PC-9 (cell line): ENCODE data around the gene ICOSLG. TPM values are rescaled to one million over a fixed set of nuclear protein-coding genes. Genes with fewer than 3 reads are reported as not detected.

Experiments
- BruUV-seq: library from RNA; stranded (reverse); fragments of 400-500 nt; replicated peaks from 2 replicates; lab custom pipeline; 2021; lab: Mats Ljungman, UMichigan
- CTCF ChIA-PET: fragments of 300-600 bp; sonication (Branson Sonifier 250); formaldehyde crosslinking; loops from one replicate; lab custom pipeline; 2022; ENCODE audit warnings: antibody characterized with exemption; lab: Charles Lee
- POLR2A ChIA-PET: fragments of 300-600 bp; sonication (Branson Sonifier 250); formaldehyde crosslinking; loops from one replicate; lab custom pipeline; 2022; ENCODE audit warnings: antibody characterized with exemption; ENCODE audit not compliant: unreplicated experiment; lab: Charles Lee
- DNase-seq, 2 experiments: peaks; one replicate each; pipeline versions ENCODE4 v3.0.0 to v3.0.0-alpha.2; 2015 to 2022; ENCODE audit warnings: mixed read lengths in 1 of 2
- H2AFZ ChIP-seq: fragments of 200-600 bp; sonication (generic); 2 replicates; pipeline ENCODE4 v1.8.1; 2017; ENCODE audit warnings: antibody characterized with exemption
- H3F3A ChIP-seq: fragments of 200-600 bp; sonication (generic); 2 replicates; pipeline ENCODE4 v1.8.1; 2017; ENCODE audit warnings: antibody characterized with exemption, mild to moderate bottlenecking, low read depth; ENCODE audit not compliant: insufficient read depth
- H3K27ac ChIP-seq: fragments of 200-600 bp; sonication (generic); 2 replicates; pipeline ENCODE4 v1.6.1; 2016; ENCODE audit warnings: mixed run types
- H3K27me3 ChIP-seq: fragments of 200-600 bp; sonication (generic); 2 replicates; pipeline ENCODE4 v1.6.1; 2016; ENCODE audit warnings: low read depth, mixed run types; ENCODE audit not compliant: insufficient read depth
- H3K36me3 ChIP-seq: fragments of 200-600 bp; sonication (generic); 2 replicates; pipeline ENCODE4 v1.6.1; 2016; ENCODE audit warnings: low read depth, mixed run types
- H3K4me1 ChIP-seq: fragments of 200-600 bp; sonication (generic); replicated peaks from 2 replicates; pipeline ENCODE4 v1.6.1; 2016; ENCODE audit warnings: mixed run types; ENCODE audit not compliant: insufficient read depth
- H3K4me2 ChIP-seq: fragments of 200-600 bp; sonication (generic); 2 replicates; pipeline ENCODE4 v1.6.1; 2017; ENCODE audit warnings: mixed run types
- H3K4me3 ChIP-seq: fragments of 200-600 bp; sonication (generic); 2 replicates; pipeline ENCODE4 v1.6.1; 2016; ENCODE audit warnings: mixed run types
- H3K79me2 ChIP-seq: fragments of 200-600 bp; sonication (generic); 2 replicates; pipeline ENCODE4 v1.6.1; 2017; ENCODE audit warnings: low read depth, mixed run types
- H3K9me2 ChIP-seq: fragments of 200-600 bp; sonication (generic); 2 replicates; pipeline ENCODE4 v1.8.1; 2017; ENCODE audit warnings: mild to moderate bottlenecking; ENCODE audit not compliant: insufficient read depth
- H3K9me3 ChIP-seq: fragments of 200-600 bp; sonication (generic); 2 replicates; pipeline ENCODE4 v1.8.1; 2016; ENCODE audit warnings: low read depth; ENCODE audit not compliant: insufficient read depth
- H4K20me1 ChIP-seq: fragments of 200-600 bp; sonication (generic); 2 replicates; pipeline ENCODE4 v1.8.1; 2017; ENCODE audit not compliant: insufficient read depth
- EZH2 ChIP-seq: fragments of 200-600 bp; sonication (generic); IDR thresholded peaks from 2 replicates; pipeline ENCODE4 v1.8.0; 2017; ENCODE audit warnings: antibody characterized with exemption, low read depth
- intact Hi-C: fragments of 100-400 bp; cut with micrococcal nuclease; formaldehyde crosslinking; loops from one replicate; pipeline ENCODE4 v1.10.0; 2022; ENCODE audit not compliant: unreplicated experiment
- total RNA-seq: library from RNA; stranded (reverse); gene quantifications from 2 replicates; pipeline ENCODE4 v1.2.3, GENCODE V29; 2021
- TF ChIP-seq, protein P1 (sequence below): fragments of 200-600 bp; sonication (generic); conservative IDR thresholded peaks from 2 replicates; pipeline ENCODE4 v1.6.1; 2017; ENCODE audit warnings: mixed run types, antibody characterized with exemption, mild to moderate bottlenecking, moderate library complexity

Gene ICOSLG
- total RNA-seq, 1 experiment from 2014 or later = 2.9 TPM

DNA sequence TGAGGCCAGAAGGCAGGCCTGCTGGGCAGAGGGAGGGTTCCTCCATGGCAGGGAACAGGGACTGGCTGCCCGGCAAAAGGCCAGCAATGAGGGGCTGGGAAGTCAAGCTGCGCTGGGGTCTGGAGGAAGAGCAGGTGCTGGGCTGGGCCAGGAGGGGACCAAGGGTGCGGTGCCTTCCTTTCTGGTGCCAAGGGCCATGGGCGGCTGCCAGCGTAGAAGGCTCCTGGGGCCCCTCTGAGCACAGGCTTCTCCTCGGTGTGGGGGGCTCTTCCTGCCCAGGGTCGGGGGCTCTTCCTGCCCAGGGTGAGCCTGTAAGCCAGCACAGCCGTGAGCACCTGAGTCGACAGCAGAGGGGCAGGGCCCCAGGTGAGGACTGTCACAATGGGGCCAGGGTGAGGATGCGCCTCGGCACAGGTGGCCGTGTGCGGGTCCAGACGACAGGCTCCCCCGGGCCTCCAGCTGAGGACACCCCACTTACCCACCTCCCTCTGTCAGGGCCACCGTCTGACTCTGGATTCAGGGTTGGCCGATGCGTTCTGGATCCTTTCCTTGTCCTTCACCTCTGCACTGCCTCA, 31.6 kb upstream of the ICOSLG start:
- Histone ChIP-seq H3K4me1 (no peaks in the 10 kb centered on the region), H2AFZ (no peak overlapping the region), H3K79me2 (no peaks in the 10 kb centered on the region), H3K9me3 (no peaks in the 10 kb centered on the region), H3K4me3 (no peak overlapping the region), H3K27ac (no peak overlapping the region), H3K36me3 (no peaks in the 10 kb centered on the region), H3K9me2 (no peaks in the 10 kb centered on the region), H3K4me2 (no peak overlapping the region), H4K20me1 (no peaks in the 10 kb centered on the region), H3K27me3 (no peaks in the 10 kb centered on the region), H3F3A (0 out of 2 replicates have a peak, but pooled peaks cover 3% of the 10 kb centered on the region)
- intact Hi-C loops = no loop called here
- ChIA-PET POLR2A (no interaction called here), CTCF (no interaction called here)
- no peak for DNase-seq
- BruUV-seq = no TSS peak
- TF ChIP-seq EZH2 = no peak
- TF ChIP-seq, protein P1, sequence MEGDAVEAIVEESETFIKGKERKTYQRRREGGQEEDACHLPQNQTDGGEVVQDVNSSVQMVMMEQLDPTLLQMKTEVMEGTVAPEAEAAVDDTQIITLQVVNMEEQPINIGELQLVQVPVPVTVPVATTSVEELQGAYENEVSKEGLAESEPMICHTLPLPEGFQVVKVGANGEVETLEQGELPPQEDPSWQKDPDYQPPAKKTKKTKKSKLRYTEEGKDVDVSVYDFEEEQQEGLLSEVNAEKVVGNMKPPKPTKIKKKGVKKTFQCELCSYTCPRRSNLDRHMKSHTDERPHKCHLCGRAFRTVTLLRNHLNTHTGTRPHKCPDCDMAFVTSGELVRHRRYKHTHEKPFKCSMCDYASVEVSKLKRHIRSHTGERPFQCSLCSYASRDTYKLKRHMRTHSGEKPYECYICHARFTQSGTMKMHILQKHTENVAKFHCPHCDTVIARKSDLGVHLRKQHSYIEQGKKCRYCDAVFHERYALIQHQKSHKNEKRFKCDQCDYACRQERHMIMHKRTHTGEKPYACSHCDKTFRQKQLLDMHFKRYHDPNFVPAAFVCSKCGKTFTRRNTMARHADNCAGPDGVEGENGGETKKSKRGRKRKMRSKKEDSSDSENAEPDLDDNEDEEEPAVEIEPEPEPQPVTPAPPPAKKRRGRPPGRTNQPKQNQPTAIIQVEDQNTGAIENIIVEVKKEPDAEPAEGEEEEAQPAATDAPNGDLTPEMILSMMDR = no peak

DNA sequence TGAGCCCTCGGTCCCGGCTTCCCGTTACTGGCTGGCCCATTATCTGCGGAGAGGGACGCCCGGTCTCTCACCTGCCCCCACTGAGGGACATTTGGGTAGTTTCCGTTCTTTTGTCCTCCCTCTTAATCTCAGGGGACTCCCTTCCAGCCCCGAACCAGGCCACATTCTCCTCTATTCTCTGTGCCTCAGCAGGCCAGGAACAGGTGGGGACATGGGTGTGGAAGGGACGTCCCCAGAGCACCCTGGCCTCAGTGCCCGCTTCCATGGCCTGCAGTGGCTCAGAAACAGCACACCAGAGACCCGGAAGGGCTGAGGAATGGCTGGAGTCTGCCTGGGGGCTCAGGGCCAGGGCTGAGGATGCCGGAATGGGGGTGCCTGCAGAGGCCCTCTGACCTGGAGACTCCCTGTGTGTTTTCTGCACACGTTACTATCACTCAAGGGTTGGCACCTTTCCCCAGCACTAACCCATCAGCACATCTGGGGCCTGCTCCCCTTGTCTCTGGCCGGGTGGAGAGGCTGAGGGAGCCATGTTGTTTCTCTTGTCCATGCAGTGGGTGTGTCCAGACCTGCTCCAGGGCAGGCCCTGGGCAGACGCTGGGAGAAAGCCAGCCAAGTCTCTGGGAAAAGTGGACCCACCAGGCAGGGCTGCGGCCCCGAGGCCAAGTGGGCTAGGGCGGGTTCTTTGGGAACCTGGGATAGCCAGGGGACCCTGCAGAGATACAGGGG, 31.0 kb upstream of the ICOSLG start:
- POLR2A ChIA-PET = no interaction called here
- Histone ChIP-seq H3F3A (0 out of 2 replicates have a peak, but pooled peaks cover 3% of the 10 kb centered on the region), H3K4me2 (no peak overlapping the region), H4K20me1 (no peaks in the 10 kb centered on the region), H3K9me2 (no peaks in the 10 kb centered on the region), H3K27me3 (no peaks in the 10 kb centered on the region), H2AFZ (no peak overlapping the region), H3K27ac (no peak overlapping the region), H3K4me3 (no peak overlapping the region), H3K79me2 (no peaks in the 10 kb centered on the region), H3K9me3 (no peaks in the 10 kb centered on the region), H3K4me1 (no peaks in the 10 kb centered on the region), H3K36me3 (no peaks in the 10 kb centered on the region)
- CTCF ChIA-PET = no interaction called here
- BruUV-seq = no TSS peak
- intact Hi-C loops = no loop called here
- no peak for DNase-seq
- no peak for TF ChIP-seq EZH2
- TF ChIP-seq, protein P1 = no peak

DNA sequence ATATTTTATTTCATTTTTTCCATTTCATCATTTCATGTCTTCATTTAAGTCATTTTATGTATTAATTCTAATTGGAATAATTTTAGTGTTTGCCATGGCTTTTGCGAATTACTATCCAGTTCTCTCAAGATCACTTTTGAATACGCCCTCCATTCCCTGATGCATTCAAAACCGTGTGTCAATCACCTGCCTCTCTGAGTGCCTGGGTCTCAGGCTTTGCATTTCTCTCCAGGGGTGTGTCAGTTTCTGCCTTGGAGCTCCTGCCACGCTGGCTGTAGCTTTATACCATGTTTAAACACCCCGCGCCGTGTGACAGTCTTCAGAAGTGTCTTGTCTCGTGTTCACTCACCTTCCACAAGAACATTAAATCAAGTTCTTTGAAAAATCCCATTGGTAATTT, 28.3 kb upstream of the ICOSLG start:
- TF ChIP-seq, protein P1 = no peak
- TF ChIP-seq EZH2 = no peak
- Histone ChIP-seq H3K4me2 (no peak overlapping the region), H3K36me3 (no peaks in the 10 kb centered on the region), H3K9me2 (no peaks in the 10 kb centered on the region), H3K27ac (no peak overlapping the region), H4K20me1 (no peaks in the 10 kb centered on the region), H3K79me2 (no peaks in the 10 kb centered on the region), H3K4me3 (no peak overlapping the region), H3K9me3 (no peaks in the 10 kb centered on the region), H3F3A (no peaks in the 10 kb centered on the region), H3K27me3 (no peaks in the 10 kb centered on the region), H2AFZ (no peak overlapping the region), H3K4me1 (no peaks in the 10 kb centered on the region)
- intact Hi-C loops = no loop called here
- no peak for DNase-seq
- ChIA-PET CTCF (no interaction called here), POLR2A (no interaction called here)
- no TSS peak for BruUV-seq
